GM23338 (cell line): ENCODE results near the gene PLCD4. TPM values are rescaled to one million over a fixed set of nuclear protein-coding genes. Genes with fewer than 3 reads are reported as not detected.

Source experiments
- ATAC-seq: fragments of 200-7000 bp; cut with Tn5 transposase; 3 replicates; pipeline ENCODE4 v1.9.1; 2020
- DNase-seq: peaks from one replicate; pipeline ENCODE4 v3.0.0-alpha.2; 2015; ENCODE audit warnings: low spot score
- H2AFZ ChIP-seq: fragments of 200-600 bp; sonication (generic); 2 replicates; pipeline ENCODE4 v1.8.0; 2016; ENCODE audit warnings: antibody characterized with exemption, mild to moderate bottlenecking, moderate library complexity
- H3F3A ChIP-seq: fragments of 200-600 bp; sonication (generic); replicated peaks from 2 replicates; pipeline ENCODE4 v1.8.0; 2017; ENCODE audit warnings: antibody characterized with exemption, mixed run types, low read depth
- H3K27ac ChIP-seq: fragments of 200-600 bp; sonication (generic); 2 replicates; pipeline ENCODE4 v1.6.1; 2016; ENCODE audit warnings: low read depth
- H3K27me3 ChIP-seq: fragments of 200-600 bp; sonication (generic); 2 replicates; pipeline ENCODE4 v1.8.0; 2016; ENCODE audit warnings: mild to moderate bottlenecking, mixed run types, moderate library complexity; ENCODE audit not compliant: insufficient read depth
- H3K36me3 ChIP-seq: fragments of 200-600 bp; sonication (generic); 2 replicates; pipeline ENCODE4 v1.8.0; 2016; ENCODE audit warnings: mild to moderate bottlenecking; ENCODE audit not compliant: insufficient read depth
- H3K4me1 ChIP-seq: fragments of 200-600 bp; sonication (generic); 2 replicates; pipeline ENCODE4 v1.8.0; 2016; ENCODE audit warnings: mild to moderate bottlenecking, moderate library complexity; ENCODE audit not compliant: insufficient read depth
- H3K4me2 ChIP-seq: fragments of 200-600 bp; sonication (generic); 2 replicates; pipeline ENCODE4 v1.7.1; 2017; ENCODE audit warnings: mixed run types
- H3K4me3 ChIP-seq: fragments of 200-600 bp; sonication (generic); 2 replicates; pipeline ENCODE4 v1.6.1; 2016; ENCODE audit warnings: mixed run types
- H3K79me2 ChIP-seq: fragments of 200-600 bp; sonication (generic); replicated peaks from 2 replicates; pipeline ENCODE4 v1.8.0; 2017; ENCODE audit warnings: mild to moderate bottlenecking; ENCODE audit not compliant: insufficient read depth
- H3K9me2 ChIP-seq: fragments of 200-600 bp; sonication (generic); 2 replicates; pipeline ENCODE4 v1.8.0; 2017; ENCODE audit not compliant: insufficient read depth
- H4K20me1 ChIP-seq: fragments of 200-600 bp; sonication (generic); replicated peaks from 2 replicates; pipeline ENCODE4 v1.8.0; 2017; ENCODE audit warnings: mild to moderate bottlenecking; ENCODE audit not compliant: insufficient read depth
- H3K27ac Mint-ChIP-seq: 2 replicates; pipeline ENCODE4 v1.8.0; 2020; ENCODE audit warnings: inconsistent platforms, mild to moderate bottlenecking, moderate library complexity, mixed read lengths
- H3K27me3 Mint-ChIP-seq: 3 replicates; pipeline ENCODE4 v1.8.0; 2022; ENCODE audit warnings: low read depth, mild to moderate bottlenecking, moderate library complexity, mixed read lengths, inconsistent platforms; ENCODE audit not compliant: insufficient read depth, poor library complexity
- H3K36me3 Mint-ChIP-seq: 3 replicates; pipeline ENCODE4 v1.8.0; 2021; ENCODE audit warnings: low read depth, mild to moderate bottlenecking, inconsistent platforms, moderate library complexity, mixed read lengths
- H3K4me1 Mint-ChIP-seq: 3 replicates; pipeline ENCODE4 v1.8.0; 2020; ENCODE audit warnings: mild to moderate bottlenecking, inconsistent platforms, mixed read lengths
- H3K4me3 Mint-ChIP-seq: 3 replicates; pipeline ENCODE4 v1.8.0; 2021; ENCODE audit warnings: moderate library complexity, mild to moderate bottlenecking, inconsistent platforms, mixed read lengths
- H3K9me3 Mint-ChIP-seq: 3 replicates; pipeline ENCODE4 v1.8.0; 2020; ENCODE audit warnings: moderate library complexity, mild to moderate bottlenecking, inconsistent platforms, mixed read lengths
- EZH2phosphoT487 ChIP-seq: fragments of 200-600 bp; sonication (generic); IDR thresholded peaks from one replicate; pipeline ENCODE4 v1.8.1; 2018; ENCODE audit warnings: antibody characterized with exemption; ENCODE audit not compliant: unreplicated experiment
- JUNB ChIP-seq: IDR thresholded peaks from one replicate; pipeline ENCODE4 v1.6.1; 2016; ENCODE audit warnings: antibody characterized with exemption; ENCODE audit not compliant: unreplicated experiment
- REST ChIP-seq: IDR thresholded peaks from one replicate; pipeline ENCODE4 v1.6.1; 2018; ENCODE audit warnings: antibody characterized with exemption; ENCODE audit not compliant: unreplicated experiment
- polyA plus RNA-seq: library from polyadenylated mRNA; unstranded; fragments of >200 nt; fragmentation: Nextera tagmentation; extraction: Ambion mirVana; gene quantifications from 2 replicates; pipeline ENCODE4 v1.2.1, GENCODE V29; 2016
- total RNA-seq: library from RNA; depleted of rRNA; stranded (reverse); fragments of >200 nt; shearing (Covaris generic); gene quantifications from 2 replicates; pipeline ENCODE4 v1.2.3, GENCODE V29; 2014
- TF ChIP-seq, protein P1 (sequence below), 2 experiments: fragments of 200-600 bp in 1 of 2; sonication (generic) in 1 of 2; conservative IDR thresholded peaks; 2 replicates each; pipeline versions ENCODE4 v1.5.1 to v1.6.1; 2016 to 2017; ENCODE audit warnings: antibody characterized with exemption in 2 of 2, low read depth in 2 of 2, mild to moderate bottlenecking in 2 of 2, moderate library complexity in 1 of 2

Gene PLCD4
- total and polyA plus RNA-seq, 2 experiments from 2014 or later = 0.80 to 1.3 TPM

DNA sequence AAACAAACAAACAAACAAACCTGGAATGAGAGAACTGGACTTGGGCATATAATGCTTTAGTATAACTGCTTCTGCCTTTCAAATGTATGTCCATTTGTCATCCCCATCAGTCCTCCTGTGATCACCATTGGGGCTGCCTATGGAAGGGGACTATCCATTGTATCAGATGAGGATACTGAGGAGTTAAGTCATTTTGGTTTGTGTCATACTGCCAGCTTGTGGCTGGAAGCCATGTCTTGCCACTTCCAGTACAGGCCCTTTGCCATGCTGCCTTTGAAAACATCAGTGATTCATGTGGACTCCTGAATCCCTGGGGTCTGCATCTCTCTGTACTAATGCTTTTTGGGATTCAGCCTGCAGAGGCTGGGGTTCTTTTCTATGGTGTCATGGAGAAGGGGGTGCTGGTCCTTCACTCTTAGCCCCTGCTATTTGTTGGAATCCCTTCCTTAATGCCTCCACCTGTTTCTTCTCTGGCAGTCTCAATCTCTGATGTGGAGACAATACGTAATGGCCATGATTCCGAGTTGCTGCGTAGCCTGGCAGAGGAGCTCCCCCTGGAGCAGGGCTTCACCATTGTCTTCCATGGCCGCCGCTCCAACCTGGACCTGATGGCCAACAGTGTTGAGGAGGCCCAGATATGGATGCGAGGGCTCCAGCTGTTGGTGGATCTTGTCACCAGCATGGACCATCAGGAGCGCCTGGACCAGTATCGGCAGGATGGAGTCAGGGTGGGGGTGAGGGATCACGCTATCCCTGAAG is 10.6 kb downstream of the PLCD4 start:
- Histone ChIP-seq H3K4me3 (no peak overlapping the region), H3K36me3 (no peaks in the 10 kb centered on the region), H3F3A (no peaks in the 10 kb centered on the region), H3K4me1 (no peaks in the 10 kb centered on the region), H3K27ac (no peak overlapping the region), H3K79me2 (no peaks in the 10 kb centered on the region), H3K9me2 (no peaks in the 10 kb centered on the region), H4K20me1 (no peaks in the 10 kb centered on the region), H3K4me2 (no peak overlapping the region), H2AFZ (peak overlapping the region; percentile 14; the same call in 1 of the 2 replicates), H3K27me3 (no peaks in the 10 kb centered on the region)
- Mint-ChIP-seq H3K36me3 (no peaks in the 10 kb centered on the region), H3K27me3 (no peaks in the 10 kb centered on the region), H3K9me3 (no peaks in the 10 kb centered on the region; the same call in 2 of the 3 replicates), H3K4me1 (peaks cover 2% of the 10 kb centered on the region; the same call in 1 of the 3 replicates), H3K27ac (no peak overlapping the region), H3K4me3 (no peak overlapping the region)
- peak; percentile 17 for DNase-seq
- ATAC-seq = peak; percentile 51
- TF ChIP-seq EZH2phosphoT487 = no peak
- TF ChIP-seq, protein P1, sequence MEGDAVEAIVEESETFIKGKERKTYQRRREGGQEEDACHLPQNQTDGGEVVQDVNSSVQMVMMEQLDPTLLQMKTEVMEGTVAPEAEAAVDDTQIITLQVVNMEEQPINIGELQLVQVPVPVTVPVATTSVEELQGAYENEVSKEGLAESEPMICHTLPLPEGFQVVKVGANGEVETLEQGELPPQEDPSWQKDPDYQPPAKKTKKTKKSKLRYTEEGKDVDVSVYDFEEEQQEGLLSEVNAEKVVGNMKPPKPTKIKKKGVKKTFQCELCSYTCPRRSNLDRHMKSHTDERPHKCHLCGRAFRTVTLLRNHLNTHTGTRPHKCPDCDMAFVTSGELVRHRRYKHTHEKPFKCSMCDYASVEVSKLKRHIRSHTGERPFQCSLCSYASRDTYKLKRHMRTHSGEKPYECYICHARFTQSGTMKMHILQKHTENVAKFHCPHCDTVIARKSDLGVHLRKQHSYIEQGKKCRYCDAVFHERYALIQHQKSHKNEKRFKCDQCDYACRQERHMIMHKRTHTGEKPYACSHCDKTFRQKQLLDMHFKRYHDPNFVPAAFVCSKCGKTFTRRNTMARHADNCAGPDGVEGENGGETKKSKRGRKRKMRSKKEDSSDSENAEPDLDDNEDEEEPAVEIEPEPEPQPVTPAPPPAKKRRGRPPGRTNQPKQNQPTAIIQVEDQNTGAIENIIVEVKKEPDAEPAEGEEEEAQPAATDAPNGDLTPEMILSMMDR (conservative IDR thresholded peaks at IDR 0.05; ENCODE audit: low read depth in 2 of 2) = peak in 1 of 2 experiments; percentile 53; a peak in 2 of 4 replicates

GRCh38 chr2:218621007-218621406 is 13.3 kb downstream of the PLCD4 start:
- Mint-ChIP-seq H3K27me3 (no peaks in the 10 kb centered on the region), H3K36me3 (no peaks in the 10 kb centered on the region), H3K27ac (no peak overlapping the region), H3K4me1 (peaks cover 2% of the 10 kb centered on the region; the same call in 1 of the 3 replicates), H3K9me3 (no peaks in the 10 kb centered on the region), H3K4me3 (no peak overlapping the region)
- no peak for DNase-seq
- no peak overlapping the region for H2AFZ ChIP-seq
- no peak overlapping the region for H3K4me3 ChIP-seq
- no peaks in the 10 kb centered on the region for H3K79me2 ChIP-seq
- H3K27me3 ChIP-seq = no peaks in the 10 kb centered on the region
- no peaks in the 10 kb centered on the region for H3K9me2 ChIP-seq
- no peaks in the 10 kb centered on the region for H3K36me3 ChIP-seq
- no peak overlapping the region for H3K27ac ChIP-seq
- no peaks in the 10 kb centered on the region for H3K4me1 ChIP-seq
- no peak for ATAC-seq
- no peaks in the 10 kb centered on the region for H3F3A ChIP-seq
- no peak for TF ChIP-seq REST
- no peak for TF ChIP-seq JUNB
- H3K4me2 ChIP-seq = no peak overlapping the region
- no peaks in the 10 kb centered on the region for H4K20me1 ChIP-seq
